HG03175 (cell line): Measurements from ENCODE around the gene NPTX1.

Experiments
- ATAC-seq: cut with Tn5 transposase; IDR thresholded peaks from one replicate; pipeline ENCODE4 v1.9.1; 2021; ENCODE audit warnings: mild to moderate bottlenecking, moderate library complexity; ENCODE audit not compliant: unreplicated experiment

The NPTX1 gene

DNA sequence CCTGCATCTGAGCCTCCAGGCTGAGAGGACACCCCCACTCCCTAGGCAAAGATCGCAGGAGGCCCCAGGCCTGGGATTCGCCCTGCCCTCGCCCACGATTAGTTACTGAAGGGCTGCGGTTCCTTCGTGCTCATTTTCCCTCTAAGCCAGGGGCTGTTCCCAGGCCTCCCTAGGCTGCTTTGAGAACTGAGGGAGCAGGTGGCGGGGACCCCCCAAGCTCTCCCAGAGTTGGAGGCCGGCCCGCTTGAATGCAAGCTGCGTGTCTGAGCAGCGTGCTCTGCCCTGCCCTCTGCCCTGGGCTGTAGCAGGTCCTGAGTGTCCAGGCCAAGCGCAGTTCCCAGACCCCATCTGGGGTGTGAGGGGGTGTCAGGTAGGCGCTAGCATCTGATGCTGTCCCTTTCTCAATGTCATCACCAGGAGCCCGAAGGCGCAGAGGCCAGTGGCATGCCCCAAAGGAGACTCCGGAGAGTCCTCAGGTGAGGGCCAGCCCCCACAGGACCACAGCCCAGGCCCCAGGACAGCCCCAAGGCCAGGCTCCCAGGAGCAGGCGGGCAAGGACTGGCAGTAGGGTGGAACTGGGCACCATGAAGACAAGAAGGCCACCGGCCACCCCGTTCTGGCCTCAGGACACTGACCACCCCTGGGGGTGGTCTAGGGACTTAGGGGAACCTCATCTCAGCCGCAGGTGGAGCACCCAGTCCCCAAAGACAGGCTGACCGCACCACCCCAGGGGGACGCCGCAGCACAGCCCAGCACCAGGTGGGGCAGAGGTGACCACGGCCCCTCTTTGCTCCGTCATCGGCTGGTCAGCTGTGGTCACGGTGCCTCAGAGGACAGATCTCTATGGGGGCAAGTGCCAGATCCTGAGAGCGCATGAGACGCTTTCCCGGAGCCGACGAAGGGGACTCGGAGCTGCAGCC is 46.8 kb downstream of the NPTX1 start:
- no peak for ATAC-seq

- ATAC-seq = no peak
Observed at GRCh38 chr17:80428796-80429195, 47.6 kb downstream of the NPTX1 start.

DNA sequence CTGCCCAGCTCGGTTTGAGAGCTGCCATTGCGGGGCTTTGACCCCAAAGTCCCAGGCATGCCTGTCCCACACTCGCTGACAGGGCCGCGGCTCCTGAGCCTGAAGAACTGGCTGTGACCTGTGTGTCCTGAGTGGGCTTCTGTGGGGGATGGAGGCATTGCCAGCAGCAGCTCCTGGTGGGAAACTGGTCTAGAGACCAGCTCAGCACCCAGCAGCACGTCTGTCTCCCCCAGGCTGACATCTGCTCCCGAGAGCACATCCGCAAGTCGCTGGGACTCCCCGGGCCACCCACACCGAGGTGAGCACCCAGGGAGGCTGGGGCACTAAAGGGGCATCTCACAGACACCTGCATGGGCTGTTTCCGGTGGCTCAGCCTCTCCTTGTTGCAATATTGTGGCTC is 48.0 kb downstream of the NPTX1 start:
- no peak for ATAC-seq

- ATAC-seq = no peak
Observed at GRCh38 chr17:80427366-80428282, 48.8 kb downstream of the NPTX1 start.

DNA sequence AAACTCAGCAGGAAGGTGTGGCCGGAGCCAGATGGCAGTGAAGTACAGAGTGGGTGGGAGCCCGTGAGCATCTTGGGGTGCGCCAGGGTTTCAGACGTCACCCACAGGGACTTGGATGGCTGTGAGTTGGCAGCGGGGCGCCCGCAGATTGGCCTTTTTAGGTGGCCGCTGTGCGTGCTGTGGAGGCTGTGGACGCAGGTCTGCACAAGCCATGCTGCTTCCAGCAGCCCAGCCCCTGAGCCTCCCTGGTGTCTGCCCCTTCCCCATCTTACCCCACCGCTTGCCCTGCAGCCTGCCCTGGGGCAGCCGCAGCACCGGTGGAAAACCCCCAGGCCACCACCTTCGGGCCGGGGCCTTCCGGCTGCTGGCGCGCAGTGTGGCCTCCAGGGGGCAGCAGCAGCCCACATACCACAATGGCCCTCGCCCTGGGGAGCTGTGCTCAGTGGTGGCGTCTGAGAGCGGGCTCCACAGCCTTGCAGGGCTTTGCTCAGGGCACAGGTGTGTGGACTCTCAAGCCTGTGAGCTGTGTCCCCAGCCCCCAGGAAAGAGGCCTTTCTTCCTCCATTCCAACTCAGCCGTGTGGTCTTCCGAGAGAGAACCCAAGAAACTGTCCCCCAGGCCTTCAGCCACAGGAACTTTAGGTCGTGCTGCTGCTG is 49.6 kb downstream of the NPTX1 start:
- no peak for ATAC-seq

- no peak for ATAC-seq
Observed at GRCh38 chr17:80425835-80426426, 50.5 kb downstream of the NPTX1 start.

GRCh38 chr17:80424878-80425765 is 51.3 kb downstream of the NPTX1 start:
- no peak for ATAC-seq

DNA sequence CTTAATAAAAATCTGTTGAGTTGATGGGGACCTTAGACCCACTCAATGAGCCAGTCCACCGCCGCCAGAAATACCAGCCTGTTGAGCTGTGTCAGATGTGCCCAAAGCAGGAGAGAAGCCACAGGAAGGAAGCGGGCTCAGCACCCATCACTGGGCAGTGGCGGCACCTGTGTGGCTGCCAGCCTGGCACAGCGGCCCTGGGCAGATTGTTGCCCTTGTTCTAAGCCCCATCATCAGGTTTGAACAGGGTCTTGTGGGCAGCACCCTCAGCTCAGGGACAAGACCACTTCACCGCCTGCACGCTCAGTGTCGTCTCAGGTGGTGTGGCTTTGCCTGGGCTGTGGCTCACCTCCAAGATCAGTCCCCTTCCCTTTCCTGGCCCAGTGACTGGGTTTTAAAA is 52.1 kb downstream of the NPTX1 start:
- no peak for ATAC-seq

GRCh38 chr17:80423536-80424225 is 52.7 kb downstream of the NPTX1 start:
- no peak for ATAC-seq

DNA sequence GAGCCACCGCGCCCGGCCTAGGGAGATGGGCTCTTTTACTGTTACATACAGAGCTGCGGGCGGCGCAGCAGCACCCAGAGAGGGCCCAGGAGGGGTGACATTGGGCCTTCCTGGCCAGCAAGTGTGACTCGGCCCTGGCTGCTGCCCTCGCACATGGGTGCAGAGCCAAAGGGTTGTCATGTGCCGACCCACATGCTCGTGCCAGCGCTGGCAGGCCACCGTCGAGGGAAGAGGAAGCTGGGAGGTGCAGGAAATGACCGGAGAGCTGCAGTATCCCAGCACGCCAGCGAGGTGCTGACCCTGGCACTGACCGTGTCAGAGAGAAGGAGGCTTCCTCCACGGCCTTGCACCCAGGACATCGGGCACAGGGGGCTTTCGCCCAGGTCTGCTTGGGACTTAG is 53.4 kb downstream of the NPTX1 start:
- no peak for ATAC-seq

- no peak for ATAC-seq
Observed at GRCh38 chr17:80422276-80422675, 54.1 kb downstream of the NPTX1 start.

- ATAC-seq = no peak
Observed at GRCh38 chr17:80421381-80422090, 54.9 kb downstream of the NPTX1 start.

GRCh38 chr17:80419255-80419654 is 57.2 kb downstream of the NPTX1 start:
- ATAC-seq = no peak

GRCh38 chr17:80418589-80418988 is 57.8 kb downstream of the NPTX1 start:
- no peak for ATAC-seq
